OCI-LY7 (cell line): ENCODE measurements around the gene CD1B.

Experiments
- EZH2phosphoT487 ChIP-seq: fragments of 200-600 bp; sonication (generic); IDR thresholded peaks from 2 replicates; pipeline ENCODE4 v1.6.1; 2018; ENCODE audit warnings: low read depth, borderline replicate concordance, mild to moderate bottlenecking, mixed run types, antibody characterized with exemption, low read length, moderate library complexity, mixed read lengths
- TF ChIP-seq, protein P1 (sequence below): fragments of 200-600 bp; sonication (generic); conservative IDR thresholded peaks from 2 replicates; pipeline ENCODE4 v1.5.1; 2014; ENCODE audit warnings: mild to moderate bottlenecking, antibody characterized with exemption, low read length, moderate library complexity, mixed read lengths

DNA sequence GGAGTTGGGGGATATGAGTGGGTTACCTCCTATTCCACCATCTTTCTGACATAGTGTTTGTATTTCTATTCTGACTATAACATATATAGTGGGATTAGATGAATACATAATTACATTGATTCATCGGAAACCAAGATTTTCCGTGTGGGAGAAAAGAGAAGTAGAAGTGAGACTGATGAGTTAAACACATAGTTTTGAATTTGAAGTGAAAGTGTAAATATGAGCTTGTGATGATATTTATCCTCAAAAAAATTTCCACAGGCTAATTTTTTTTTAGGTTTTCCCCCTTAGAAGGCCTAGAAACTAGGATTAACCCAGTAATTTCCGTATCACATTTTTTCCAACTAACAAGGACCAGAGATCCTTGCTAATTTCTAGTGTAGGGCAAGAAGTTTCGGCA, 6.9 kb downstream of the CD1B start:
- TF ChIP-seq, protein P1, sequence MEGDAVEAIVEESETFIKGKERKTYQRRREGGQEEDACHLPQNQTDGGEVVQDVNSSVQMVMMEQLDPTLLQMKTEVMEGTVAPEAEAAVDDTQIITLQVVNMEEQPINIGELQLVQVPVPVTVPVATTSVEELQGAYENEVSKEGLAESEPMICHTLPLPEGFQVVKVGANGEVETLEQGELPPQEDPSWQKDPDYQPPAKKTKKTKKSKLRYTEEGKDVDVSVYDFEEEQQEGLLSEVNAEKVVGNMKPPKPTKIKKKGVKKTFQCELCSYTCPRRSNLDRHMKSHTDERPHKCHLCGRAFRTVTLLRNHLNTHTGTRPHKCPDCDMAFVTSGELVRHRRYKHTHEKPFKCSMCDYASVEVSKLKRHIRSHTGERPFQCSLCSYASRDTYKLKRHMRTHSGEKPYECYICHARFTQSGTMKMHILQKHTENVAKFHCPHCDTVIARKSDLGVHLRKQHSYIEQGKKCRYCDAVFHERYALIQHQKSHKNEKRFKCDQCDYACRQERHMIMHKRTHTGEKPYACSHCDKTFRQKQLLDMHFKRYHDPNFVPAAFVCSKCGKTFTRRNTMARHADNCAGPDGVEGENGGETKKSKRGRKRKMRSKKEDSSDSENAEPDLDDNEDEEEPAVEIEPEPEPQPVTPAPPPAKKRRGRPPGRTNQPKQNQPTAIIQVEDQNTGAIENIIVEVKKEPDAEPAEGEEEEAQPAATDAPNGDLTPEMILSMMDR = no peak
- no peak for TF ChIP-seq EZH2phosphoT487
